ENCODE data around the gene UTP3. TPM values are rescaled to one million over a fixed set of nuclear protein-coding genes. Genes with fewer than 3 reads are reported as not detected.
"Not testable (repeated sequence)": the region's sequence is repeated elsewhere in the genome, so short reads cannot be mapped to it uniquely, and the experiment has no call there.

UTP3 gene
- total RNA-seq, 2 donors from 2014 or later, result 12.5 to 15.5 TPM

DNA sequence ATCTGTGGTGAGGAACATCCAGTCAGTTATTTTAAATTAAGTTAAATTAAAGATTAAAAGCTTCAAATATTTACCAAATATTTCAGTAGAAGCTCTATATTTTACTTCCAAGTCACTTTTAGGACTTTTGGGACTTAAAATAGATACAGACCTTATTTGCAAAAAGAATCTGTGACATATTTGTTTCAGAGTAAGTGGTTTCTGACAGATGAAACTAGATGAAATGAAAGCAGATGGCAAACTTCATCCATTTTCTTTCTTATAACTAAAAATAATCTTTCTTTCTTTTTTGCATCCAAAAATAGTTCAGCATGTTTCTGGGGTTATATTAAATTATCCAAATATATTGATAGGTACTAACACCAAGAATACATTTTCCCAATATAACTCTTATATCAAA, 6.6 kb upstream of the UTP3 start:
- ATAC-seq (no peak), DNase-seq (no peak)
- Histone ChIP-seq H3K27me3 (no peaks in the 10 kb centered on the region), H3K4me3 (no peak overlapping the region), H3K27ac (no peak overlapping the region), H3K4me1 (no peaks in the 10 kb centered on the region), H3K9me3 (no peaks in the 10 kb centered on the region), H3K36me3 (replicated peaks in 1 of 2; ENCODE audit: insufficient read depth in 1 of 2, low read depth in 2 of 2) (no peaks in the 10 kb centered on the region)
- intact Hi-C loops (cut with DNase I), result no loop called here
- no peak for TF ChIP-seq POLR2A (IDR thresholded peaks at IDR 0.05)
- TF ChIP-seq, protein P1, sequence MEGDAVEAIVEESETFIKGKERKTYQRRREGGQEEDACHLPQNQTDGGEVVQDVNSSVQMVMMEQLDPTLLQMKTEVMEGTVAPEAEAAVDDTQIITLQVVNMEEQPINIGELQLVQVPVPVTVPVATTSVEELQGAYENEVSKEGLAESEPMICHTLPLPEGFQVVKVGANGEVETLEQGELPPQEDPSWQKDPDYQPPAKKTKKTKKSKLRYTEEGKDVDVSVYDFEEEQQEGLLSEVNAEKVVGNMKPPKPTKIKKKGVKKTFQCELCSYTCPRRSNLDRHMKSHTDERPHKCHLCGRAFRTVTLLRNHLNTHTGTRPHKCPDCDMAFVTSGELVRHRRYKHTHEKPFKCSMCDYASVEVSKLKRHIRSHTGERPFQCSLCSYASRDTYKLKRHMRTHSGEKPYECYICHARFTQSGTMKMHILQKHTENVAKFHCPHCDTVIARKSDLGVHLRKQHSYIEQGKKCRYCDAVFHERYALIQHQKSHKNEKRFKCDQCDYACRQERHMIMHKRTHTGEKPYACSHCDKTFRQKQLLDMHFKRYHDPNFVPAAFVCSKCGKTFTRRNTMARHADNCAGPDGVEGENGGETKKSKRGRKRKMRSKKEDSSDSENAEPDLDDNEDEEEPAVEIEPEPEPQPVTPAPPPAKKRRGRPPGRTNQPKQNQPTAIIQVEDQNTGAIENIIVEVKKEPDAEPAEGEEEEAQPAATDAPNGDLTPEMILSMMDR (IDR thresholded peaks at IDR 0.05), result no peak

DNA sequence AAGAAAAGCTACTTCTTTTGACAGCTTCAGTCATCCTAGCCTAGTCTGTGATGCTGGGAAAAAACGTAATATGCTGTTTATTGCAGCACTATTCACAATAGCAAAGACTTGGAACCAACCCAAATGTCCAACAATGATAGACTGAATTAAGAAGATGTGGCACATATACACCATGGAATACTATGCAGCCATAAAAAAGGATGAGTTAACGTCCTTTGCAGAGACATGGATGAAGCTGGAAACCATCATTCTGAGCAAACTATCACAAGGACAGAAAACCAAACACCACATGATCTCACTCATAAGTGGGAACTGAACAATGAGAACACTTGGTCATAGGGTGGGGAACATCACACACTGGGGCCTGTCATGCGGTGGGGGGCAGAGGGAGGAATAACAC, 6.2 kb upstream of the UTP3 start:
- DNase-seq; H3K27me3 ChIP-seq; H3K9me3 ChIP-seq; H3K4me3 ChIP-seq; H3K27ac ChIP-seq; ATAC-seq; intact Hi-C loops (cut with DNase I); H3K4me1 ChIP-seq; H3K36me3 ChIP-seq (replicated peaks in 1 of 2; ENCODE audit: insufficient read depth in 1 of 2, low read depth in 2 of 2): not testable (repeated sequence)
- 76 to 84% methylated on average over 3 of the region's 3 CpGs for WGBS, 2 donors

DNA sequence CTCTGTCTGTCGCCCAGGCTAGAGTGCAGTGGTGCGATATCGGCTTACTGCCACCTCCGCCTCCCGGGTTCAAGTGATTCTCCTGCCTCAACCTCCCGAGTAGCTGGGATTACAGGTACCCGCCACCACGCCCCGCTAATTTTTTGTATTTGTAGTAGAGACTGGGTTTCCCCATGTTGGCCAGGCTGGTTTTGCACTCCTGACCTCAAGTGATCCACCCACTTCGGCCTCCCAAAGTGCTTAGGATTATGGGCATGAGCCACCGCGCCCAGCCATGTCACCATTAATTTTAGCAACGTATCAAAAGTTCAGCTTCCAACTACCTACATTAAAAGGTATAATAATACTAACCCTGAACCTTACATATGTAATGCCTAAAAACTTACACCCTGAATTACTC, 940 bp upstream of the UTP3 start:
- no peak for TF ChIP-seq POLR2A (IDR thresholded peaks at IDR 0.05)
- TF ChIP-seq, protein P1 (IDR thresholded peaks at IDR 0.05), result no peak
- no peak for ATAC-seq
- no peaks in the 10 kb centered on the region for H3K27me3 ChIP-seq
- H3K9me3 ChIP-seq, result no peaks in the 10 kb centered on the region
- WGBS, 2 donors, result 60 to 66% methylated on average over 13 of the region's 13 CpGs
- peak overlapping the region; percentile 44 to 69 for H3K4me3 ChIP-seq
- DNase-seq, result peak in 3 of 4 donors; percentile 25 to 29 (median 26)
- H3K27ac ChIP-seq, result peak overlapping the region; percentile 88 to 96 (median 90)
- H3K4me1 ChIP-seq, result peaks cover 32% of the 10 kb centered on the region
- intact Hi-C loops (cut with DNase I), result no loop called here
- peaks cover 0 to 2% of the 10 kb centered on the region in 2 donors for H3K36me3 ChIP-seq (replicated peaks in 1 of 2; ENCODE audit: insufficient read depth in 1 of 2, low read depth in 2 of 2)

DNA sequence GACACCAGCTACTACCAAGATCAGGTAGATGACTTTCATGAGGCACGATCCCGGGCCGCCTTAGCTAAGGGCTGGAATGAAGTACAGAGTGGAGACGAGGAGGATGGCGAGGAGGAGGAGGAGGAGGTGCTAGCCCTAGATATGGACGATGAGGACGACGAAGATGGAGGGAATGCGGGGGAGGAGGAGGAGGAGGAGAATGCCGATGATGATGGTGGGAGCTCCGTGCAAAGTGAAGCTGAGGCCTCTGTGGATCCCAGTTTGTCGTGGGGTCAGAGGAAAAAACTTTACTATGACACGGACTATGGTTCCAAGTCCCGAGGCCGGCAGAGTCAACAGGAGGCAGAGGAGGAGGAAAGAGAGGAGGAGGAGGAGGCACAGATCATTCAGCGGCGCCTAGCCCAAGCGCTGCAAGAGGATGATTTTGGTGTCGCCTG, 481 bp downstream of the UTP3 start:
- H3K9me3 ChIP-seq, result no peaks in the 10 kb centered on the region
- H3K27ac ChIP-seq, result peak overlapping the region; percentile 63 to 96 (median 89)
- H3K4me3 ChIP-seq, result peak overlapping the region; percentile 59 to 92
- 0 to 1% methylated on average over 19 of the region's 19 CpGs for WGBS, 2 donors
- no peak for ATAC-seq
- no peak for DNase-seq
- intact Hi-C loops (cut with DNase I), result no loop called here
- H3K27me3 ChIP-seq, result no peaks in the 10 kb centered on the region
- H3K4me1 ChIP-seq, result peaks cover 34% of the 10 kb centered on the region
- TF ChIP-seq, protein P1 (IDR thresholded peaks at IDR 0.05), result no peak
- no peak for TF ChIP-seq POLR2A (IDR thresholded peaks at IDR 0.05)
- H3K36me3 ChIP-seq (replicated peaks in 1 of 2; ENCODE audit: insufficient read depth in 1 of 2, low read depth in 2 of 2), result peaks cover 0 to 2% of the 10 kb centered on the region in 2 donors

DNA sequence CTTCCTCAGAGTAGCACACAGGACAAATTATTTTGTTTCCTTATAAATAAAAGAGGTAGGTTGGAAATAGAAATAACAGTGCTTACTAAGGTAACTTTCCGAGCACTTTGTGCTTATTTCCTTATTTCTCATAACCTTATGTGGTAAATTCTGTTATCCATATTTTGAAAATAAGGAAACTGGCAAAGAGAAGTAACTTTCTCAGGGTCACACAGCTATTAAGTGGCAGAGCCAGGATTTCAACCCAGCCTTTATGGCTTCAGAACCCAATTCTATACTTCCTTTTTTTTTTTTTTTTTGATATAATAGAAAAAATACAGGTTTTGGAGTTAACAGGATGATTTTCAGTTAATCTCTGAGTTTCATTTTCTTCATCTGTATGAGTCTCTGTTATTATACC, 3.3 kb downstream of the UTP3 start:
- ATAC-seq (no peak), DNase-seq (no peak)
- H3K4me1 ChIP-seq, result peaks cover 34% of the 10 kb centered on the region
- intact Hi-C loops (cut with DNase I), result no loop called here
- H3K27me3 ChIP-seq, result no peaks in the 10 kb centered on the region
- TF ChIP-seq POLR2A (IDR thresholded peaks at IDR 0.05), result no peak
- TF ChIP-seq, protein P1 (IDR thresholded peaks at IDR 0.05), result no peak
- no peak overlapping the region for H3K27ac ChIP-seq
- no peaks in the 10 kb centered on the region for H3K9me3 ChIP-seq
- peaks cover 0 to 2% of the 10 kb centered on the region in 2 donors for H3K36me3 ChIP-seq (replicated peaks in 1 of 2; ENCODE audit: insufficient read depth in 1 of 2, low read depth in 2 of 2)
- H3K4me3 ChIP-seq, result no peak overlapping the region
- WGBS, 2 donors, result 61 to 90% methylated on average over 1 of the region's 1 CpG

DNA sequence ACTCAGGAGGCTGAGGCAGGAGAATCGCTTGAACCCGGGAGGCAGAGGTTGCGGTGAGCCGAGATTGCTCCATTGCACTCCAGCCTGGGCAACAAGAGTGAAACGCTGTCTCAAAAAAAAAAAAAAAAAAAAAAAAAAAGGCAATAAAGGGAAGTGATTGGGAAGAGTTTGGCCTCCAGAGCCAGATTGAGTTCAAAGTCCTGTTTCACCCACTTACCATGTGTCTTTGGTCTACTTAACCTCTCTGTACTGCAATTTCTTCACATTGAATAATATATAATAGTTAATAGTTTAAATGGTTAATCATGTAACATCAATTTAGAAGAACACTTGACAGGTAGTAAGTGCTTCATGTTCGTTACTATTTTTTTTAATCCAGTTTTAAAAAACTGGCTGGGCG, 6.3 kb downstream of the UTP3 start:
- intact Hi-C loops (cut with DNase I); DNase-seq; H3K36me3 ChIP-seq (replicated peaks in 1 of 2; ENCODE audit: insufficient read depth in 1 of 2, low read depth in 2 of 2); ATAC-seq; H3K27me3 ChIP-seq; H3K9me3 ChIP-seq; H3K27ac ChIP-seq; H3K4me3 ChIP-seq: not testable (repeated sequence)
- peaks cover 23% of the 10 kb centered on the region for H3K4me1 ChIP-seq
- 92 to 97% methylated on average over 7 of the region's 7 CpGs for WGBS, 2 donors

DNA sequence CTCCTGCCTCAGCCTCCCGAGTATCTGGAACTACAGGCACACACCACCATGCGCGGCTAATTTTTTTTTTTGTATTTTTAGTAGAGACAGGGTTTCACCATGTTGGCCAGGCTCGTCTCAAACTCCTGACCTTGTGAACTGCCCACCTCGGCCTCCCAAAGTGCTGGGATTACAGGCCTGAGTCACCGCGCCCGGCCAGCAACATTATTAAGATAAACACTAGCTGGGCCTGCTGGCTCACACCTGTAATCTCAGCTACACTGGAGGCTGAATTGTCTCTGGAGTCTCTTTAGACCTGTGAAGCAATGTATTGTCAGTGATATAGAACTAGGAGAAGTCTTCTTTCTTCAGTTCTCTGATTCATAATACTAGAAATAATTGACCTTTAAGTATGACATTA, 10.1 kb downstream of the UTP3 start:
- H3K9me3 ChIP-seq; intact Hi-C loops (cut with DNase I): not testable (repeated sequence)
- WGBS, 2 donors, result 74 to 85% methylated on average over 8 of the region's 8 CpGs

More for the DNA sequence above, 10.1 kb downstream of the UTP3 start:
- not testable (repeated sequence) for DNase-seq; H3K36me3 ChIP-seq (replicated peaks in 1 of 2; ENCODE audit: insufficient read depth in 1 of 2, low read depth in 2 of 2); ATAC-seq; H3K27ac ChIP-seq; H3K4me1 ChIP-seq; H3K27me3 ChIP-seq; H3K4me3 ChIP-seq
